NK-92 (cell line): Measurements from ENCODE around the gene LRMDA.

Experiments
- DNase-seq: peaks from one replicate; lab custom pipeline; 2025; ENCODE audit not compliant: unreplicated experiment; lab: John Stamatoyannopoulos, UW

Gene LRMDA

GRCh38 chr10:75443362-75443761 is 11.9 kb downstream of the LRMDA start:
- no peak for DNase-seq

- no peak for DNase-seq
Observed at GRCh38 chr10:75444781-75445386, 13.5 kb downstream of the LRMDA start.

- no peak for DNase-seq
Observed at GRCh38 chr10:75446508-75446907, 15.1 kb downstream of the LRMDA start.

- DNase-seq, result no peak
Observed at GRCh38 chr10:75448166-75448565, 16.7 kb downstream of the LRMDA start.

- DNase-seq, result no peak
Observed at GRCh38 chr10:75449382-75450074, 18.1 kb downstream of the LRMDA start.

- no peak for DNase-seq
Observed at GRCh38 chr10:75450075-75450445, 18.6 kb downstream of the LRMDA start.

GRCh38 chr10:75450644-75451640 is 19.5 kb downstream of the LRMDA start:
- no peak for DNase-seq

- DNase-seq, result no peak
Observed at GRCh38 chr10:75451831-75452230, 20.4 kb downstream of the LRMDA start.

GRCh38 chr10:75452997-75453396 is 21.6 kb downstream of the LRMDA start:
- no peak for DNase-seq

- no peak for DNase-seq
Observed at GRCh38 chr10:75456122-75456521, 24.7 kb downstream of the LRMDA start.

- no peak for DNase-seq
Observed at GRCh38 chr10:75460059-75460458, 28.6 kb downstream of the LRMDA start.

- no peak for DNase-seq
Observed at GRCh38 chr10:75461672-75462649, 30.5 kb downstream of the LRMDA start.

- no peak for DNase-seq
Observed at GRCh38 chr10:75462865-75463264, 31.4 kb downstream of the LRMDA start.

GRCh38 chr10:75464478-75465449 is 33.3 kb downstream of the LRMDA start:
- no peak for DNase-seq

- no peak for DNase-seq
Observed at GRCh38 chr10:75465450-75465827, 34.0 kb downstream of the LRMDA start.

GRCh38 chr10:75466001-75466400 is 34.6 kb downstream of the LRMDA start:
- no peak for DNase-seq

- no peak for DNase-seq
Observed at GRCh38 chr10:75466886-75467285, 35.5 kb downstream of the LRMDA start.

- DNase-seq, result no peak
Observed at GRCh38 chr10:75468612-75469005, 37.2 kb downstream of the LRMDA start.

GRCh38 chr10:75469006-75469616 is 37.7 kb downstream of the LRMDA start:
- DNase-seq, result no peak
